Liver (tissue), 9 donors: ENCODE measurements around the gene PTPN14. TPM values are rescaled to one million over a fixed set of nuclear protein-coding genes. Genes with fewer than 3 reads are reported as not detected.

Source experiments
- DNase-seq: peaks from one replicate; pipeline ENCODE4 v3.0.0-alpha.2; 2017; ENCODE audit warnings: low spot score
- H3K27ac ChIP-seq, 2 donors: one replicate each; pipeline ENCODE4 v1.7.0; 2013; ENCODE audit warnings: inconsistent platforms in 2 of 2, low read length in 2 of 2, control low read depth in 1 of 2, low read depth in 1 of 2, mild to moderate bottlenecking in 1 of 2
- H3K27me3 ChIP-seq, 4 donors: one replicate each; pipeline versions ENCODE4 v1.6.1 to v1.7.0; 2013; ENCODE audit warnings: low read length in 3 of 4, inconsistent platforms in 1 of 4, mild to moderate bottlenecking in 1 of 4, moderate library complexity in 1 of 4; ENCODE audit not compliant: control insufficient read depth in 4 of 4, insufficient read depth in 4 of 4
- H3K36me3 ChIP-seq, 4 donors: one replicate each; pipeline versions ENCODE4 v1.6.1 to v1.7.0; 2013; ENCODE audit warnings: low read length in 3 of 4, mild to moderate bottlenecking in 3 of 4, low read depth in 1 of 4, moderate library complexity in 1 of 4; ENCODE audit not compliant: control insufficient read depth in 4 of 4, insufficient read depth in 3 of 4
- H3K4me1 ChIP-seq, 4 donors: one replicate each; pipeline versions ENCODE4 v1.6.1 to v1.7.0; 2013; ENCODE audit warnings: low read length in 3 of 4, mild to moderate bottlenecking in 3 of 4, moderate library complexity in 1 of 4; ENCODE audit not compliant: control insufficient read depth in 4 of 4, insufficient read depth in 4 of 4
- H3K4me3 ChIP-seq, 3 donors: one replicate each; pipeline versions ENCODE4 v1.6.1 to v1.7.0; 2013; ENCODE audit warnings: low read length in 3 of 3, control low read depth in 1 of 3, low read depth in 1 of 3, mild to moderate bottlenecking in 1 of 3
- H3K9ac ChIP-seq, 2 donors: one replicate each; pipeline ENCODE4 v1.7.0; 2013; ENCODE audit warnings: low read length in 2 of 2, mild to moderate bottlenecking in 2 of 2, moderate library complexity in 2 of 2, control low read depth in 1 of 2, low read depth in 1 of 2
- H3K9me3 ChIP-seq, 4 donors: one replicate each; pipeline versions ENCODE4 v1.6.1 to v1.7.0; 2013; ENCODE audit warnings: low read length in 3 of 4; ENCODE audit not compliant: control insufficient read depth in 4 of 4
- CTCF ChIP-seq: fragments of 150-350 bp; IDR thresholded peaks from 2 replicates; pipeline ENCODE4 v1.5.1; 2017; ENCODE audit warnings: improper control_type of control experiment, low read depth, low read length; ENCODE audit not compliant: missing input control
- EGR1 ChIP-seq, 2 donors: IDR thresholded peaks; 2 replicates each; pipeline ENCODE4 v1.6.1; 2016 to 2018; ENCODE audit warnings: antibody characterized with exemption in 2 of 2, low read depth in 2 of 2
- FOXA1 ChIP-seq: IDR thresholded peaks from 2 replicates; pipeline ENCODE4 v1.6.1; 2016; ENCODE audit warnings: antibody characterized with exemption
- FOXA2 ChIP-seq: IDR thresholded peaks from 2 replicates; pipeline ENCODE4 v1.6.1; 2016; ENCODE audit warnings: antibody characterized with exemption
- GABPA ChIP-seq, 2 donors: IDR thresholded peaks in 1 of 2; conservative IDR thresholded peaks in 1 of 2; 2 replicates each; pipeline ENCODE4 v1.6.1; 2016; ENCODE audit warnings: antibody characterized with exemption in 2 of 2, mild to moderate bottlenecking in 1 of 2, moderate library complexity in 1 of 2
- HNF4A ChIP-seq, 2 donors: conservative IDR thresholded peaks; 2 replicates each; pipeline ENCODE4 v1.6.1; 2016; ENCODE audit warnings: antibody characterized with exemption in 2 of 2, mild to moderate bottlenecking in 2 of 2
- HNF4G ChIP-seq: IDR thresholded peaks from 2 replicates; pipeline ENCODE4 v1.6.1; 2016; ENCODE audit warnings: antibody characterized with exemption
- JUND ChIP-seq, 2 donors: IDR thresholded peaks; 2 replicates each; pipeline ENCODE4 v1.6.1; 2016; ENCODE audit warnings: antibody characterized with exemption in 2 of 2
- MAX ChIP-seq: IDR thresholded peaks from 2 replicates; pipeline ENCODE4 v1.6.1; 2016; ENCODE audit warnings: antibody characterized with exemption
- NR2F2 ChIP-seq: IDR thresholded peaks from 2 replicates; pipeline ENCODE4 v1.6.1; 2016; ENCODE audit warnings: antibody characterized with exemption
- RAD21 ChIP-seq, 2 donors: IDR thresholded peaks; 2 replicates each; pipeline ENCODE4 v1.6.1; 2016; ENCODE audit warnings: antibody characterized with exemption in 2 of 2, mild to moderate bottlenecking in 2 of 2
- RXRA ChIP-seq, 2 donors: IDR thresholded peaks; 2 replicates each; pipeline ENCODE4 v1.6.1; 2017 to 2018; ENCODE audit warnings: antibody characterized with exemption in 2 of 2, mild to moderate bottlenecking in 1 of 2
- SP1 ChIP-seq: IDR thresholded peaks from 2 replicates; pipeline ENCODE4 v1.6.1; 2018; ENCODE audit warnings: antibody characterized with exemption, mild to moderate bottlenecking
- TAF1 ChIP-seq: conservative IDR thresholded peaks from 2 replicates; pipeline ENCODE4 v1.6.1; 2016; ENCODE audit warnings: antibody characterized with exemption, mild to moderate bottlenecking
- YY1 ChIP-seq: IDR thresholded peaks from 2 replicates; pipeline ENCODE4 v1.6.1; 2016; ENCODE audit warnings: antibody characterized with exemption, mild to moderate bottlenecking
- ZBTB33 ChIP-seq: IDR thresholded peaks from 2 replicates; pipeline ENCODE4 v1.6.1; 2016; ENCODE audit warnings: antibody characterized with exemption
- WGBS: extraction: QIAGEN DNeasy Blood & Tissue Kit; methylation state at CpG from one replicate; pipeline ENCODE4 v1.1.7; 2013; 5-methylcytosine and 5-hydroxymethylcytosine counted together
- polyA plus RNA-seq, 2 donors: library from polyadenylated mRNA; stranded (reverse) in 1 of 2; unstranded in 1 of 2; fragments of 200-250 nt in 1 of 2; fragments of >200 nt in 1 of 2; fragmentation: Nextera tagmentation in 1 of 2; extraction: Ambion mirVana in 1 of 2; gene quantifications; one replicate each; pipeline versions ENCODE4 v1.2.1 to v1.2.3, GENCODE V29; 2013 to 2015
- total RNA-seq, 2 donors: library from RNA; depleted of rRNA; stranded (reverse); fragments of >200 nt; gene quantifications; one replicate each; pipeline ENCODE4 v1.2.3, GENCODE V29; 2014
- TF ChIP-seq, protein P1 (sequence below): IDR thresholded peaks from 2 replicates; pipeline ENCODE4 v1.6.1; 2016; ENCODE audit warnings: antibody characterized with exemption
- TF ChIP-seq, protein P2 (sequence below): IDR thresholded peaks from 2 replicates; pipeline ENCODE4 v1.6.1; 2016; ENCODE audit warnings: antibody characterized with exemption, mild to moderate bottlenecking
- donor health status: healthy.
- donor health status: healthy.
- donor health status: healthy.
- donor health status: healthy.
- donor health status: healthy.

Gene PTPN14
- total and polyA plus RNA-seq, 4 donors: 0.54 to 3.2 (median 1.5) TPM

DNA sequence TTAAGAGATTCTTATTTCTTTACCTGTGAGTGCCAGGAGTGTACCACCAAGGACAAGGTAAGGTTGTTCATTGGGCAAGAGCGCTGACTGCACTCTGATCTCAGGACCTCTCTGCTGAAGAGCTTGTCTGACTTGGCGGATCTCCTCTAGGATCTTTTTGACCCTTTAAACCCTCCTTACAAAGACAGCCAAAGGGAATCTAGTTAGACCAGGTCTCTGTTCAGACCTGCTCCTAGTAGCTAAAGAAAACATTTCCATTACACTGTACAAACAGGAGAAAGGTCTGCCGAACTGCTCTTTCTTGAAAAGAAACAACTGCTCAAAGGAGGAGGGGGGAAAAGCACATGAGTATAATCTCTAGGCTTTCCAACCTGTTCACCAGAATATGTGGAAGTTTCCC is 221.2 kb downstream of the PTPN14 start:
- H3K9me3 ChIP-seq: no peaks in the 10 kb centered on the region

More for the DNA sequence above, 221.2 kb downstream of the PTPN14 start:
- no peak overlapping the region for H3K27ac ChIP-seq
- H3K4me1 ChIP-seq: peaks cover 3 to 16% (median 9%) of the 10 kb centered on the region in 4 donors
- no peaks in the 10 kb centered on the region for H3K27me3 ChIP-seq
- H3K36me3 ChIP-seq: peaks cover 0 to 7% (median 3%) of the 10 kb centered on the region in 4 donors
- no peak overlapping the region for H3K4me3 ChIP-seq
- WGBS: 93% methylated on average over 3 of the region's 3 CpGs
- DNase-seq: no peak
- TF ChIP-seq JUND (IDR thresholded peaks at IDR 0.05) (no peak), EGR1 (IDR thresholded peaks at IDR 0.05; ENCODE audit: low read depth in 2 of 2) (no peak), FOXA2 (no peak), MAX (no peak), ZBTB33 (no peak), FOXA1 (no peak), RXRA (IDR thresholded peaks at IDR 0.05) (no peak), GABPA (IDR thresholded peaks at IDR 0.05 in 1 of 2, conservative IDR thresholded peaks at IDR 0.05 in 1 of 2) (no peak), SP1 (no peak), CTCF (no peak), TAF1 (no peak), HNF4A (conservative IDR thresholded peaks at IDR 0.05) (no peak), NR2F2 (no peak), HNF4G (no peak), YY1 (no peak), RAD21 (IDR thresholded peaks at IDR 0.05) (no peak)
- TF ChIP-seq, protein P1, sequence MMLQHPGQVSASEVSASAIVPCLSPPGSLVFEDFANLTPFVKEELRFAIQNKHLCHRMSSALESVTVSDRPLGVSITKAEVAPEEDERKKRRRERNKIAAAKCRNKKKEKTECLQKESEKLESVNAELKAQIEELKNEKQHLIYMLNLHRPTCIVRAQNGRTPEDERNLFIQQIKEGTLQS: no peak
- TF ChIP-seq, protein P2, sequence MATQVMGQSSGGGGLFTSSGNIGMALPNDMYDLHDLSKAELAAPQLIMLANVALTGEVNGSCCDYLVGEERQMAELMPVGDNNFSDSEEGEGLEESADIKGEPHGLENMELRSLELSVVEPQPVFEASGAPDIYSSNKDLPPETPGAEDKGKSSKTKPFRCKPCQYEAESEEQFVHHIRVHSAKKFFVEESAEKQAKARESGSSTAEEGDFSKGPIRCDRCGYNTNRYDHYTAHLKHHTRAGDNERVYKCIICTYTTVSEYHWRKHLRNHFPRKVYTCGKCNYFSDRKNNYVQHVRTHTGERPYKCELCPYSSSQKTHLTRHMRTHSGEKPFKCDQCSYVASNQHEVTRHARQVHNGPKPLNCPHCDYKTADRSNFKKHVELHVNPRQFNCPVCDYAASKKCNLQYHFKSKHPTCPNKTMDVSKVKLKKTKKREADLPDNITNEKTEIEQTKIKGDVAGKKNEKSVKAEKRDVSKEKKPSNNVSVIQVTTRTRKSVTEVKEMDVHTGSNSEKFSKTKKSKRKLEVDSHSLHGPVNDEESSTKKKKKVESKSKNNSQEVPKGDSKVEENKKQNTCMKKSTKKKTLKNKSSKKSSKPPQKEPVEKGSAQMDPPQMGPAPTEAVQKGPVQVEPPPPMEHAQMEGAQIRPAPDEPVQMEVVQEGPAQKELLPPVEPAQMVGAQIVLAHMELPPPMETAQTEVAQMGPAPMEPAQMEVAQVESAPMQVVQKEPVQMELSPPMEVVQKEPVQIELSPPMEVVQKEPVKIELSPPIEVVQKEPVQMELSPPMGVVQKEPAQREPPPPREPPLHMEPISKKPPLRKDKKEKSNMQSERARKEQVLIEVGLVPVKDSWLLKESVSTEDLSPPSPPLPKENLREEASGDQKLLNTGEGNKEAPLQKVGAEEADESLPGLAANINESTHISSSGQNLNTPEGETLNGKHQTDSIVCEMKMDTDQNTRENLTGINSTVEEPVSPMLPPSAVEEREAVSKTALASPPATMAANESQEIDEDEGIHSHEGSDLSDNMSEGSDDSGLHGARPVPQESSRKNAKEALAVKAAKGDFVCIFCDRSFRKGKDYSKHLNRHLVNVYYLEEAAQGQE: no peak
- no peak overlapping the region for H3K9ac ChIP-seq
